ENCODE results near the gene TCTA. TPM values are rescaled to one million over a fixed set of nuclear protein-coding genes. Genes with fewer than 3 reads are reported as not detected.

TCTA gene
- total RNA-seq, 2 experiments from 2014 or later = 9.4 to 9.5 TPM

DNA sequence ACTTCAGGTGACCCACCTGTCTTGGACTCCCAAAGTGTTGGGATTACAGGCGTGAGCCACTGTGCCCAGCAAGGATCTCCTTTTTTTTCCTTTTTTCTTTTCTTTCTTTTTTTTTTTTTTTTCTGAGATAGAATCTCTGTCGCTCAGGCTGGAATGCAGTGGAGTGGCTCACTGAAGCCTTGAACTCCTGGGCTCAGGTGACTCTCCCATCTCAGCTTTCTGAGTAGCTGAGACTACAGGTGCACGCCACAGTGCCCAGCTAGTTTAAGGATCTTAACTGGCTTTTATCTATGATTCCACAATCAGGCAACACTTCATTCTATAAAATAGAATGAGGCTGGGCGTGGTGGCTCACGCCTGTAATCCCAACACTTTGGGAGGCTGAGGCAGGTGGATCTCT is 33.2 kb downstream of the TCTA start:
- Mint-ChIP-seq H3K9me3 (no peaks in the 10 kb centered on the region), H3K4me3 (no peak overlapping the region), H3K27ac (no peak overlapping the region), H3K27me3 (ENCODE audit: low read depth) (no peaks in the 10 kb centered on the region), H3K4me1 (ENCODE audit: low read depth) (peaks cover 15% of the 10 kb centered on the region), H3K36me3 (ENCODE audit: low read depth) (no peaks in the 10 kb centered on the region)
- CTCF ChIA-PET = interaction anchor here (0.7 to 3.0 kb wide), 5 partner anchors 29 to 1170 kb away, joined by 3 to 13 read pairs (median 4); partner anchors contain the start of gene USP4
- no peak for DNase-seq
- intact Hi-C loops (cut with micrococcal nuclease) = no loop called here

DNA sequence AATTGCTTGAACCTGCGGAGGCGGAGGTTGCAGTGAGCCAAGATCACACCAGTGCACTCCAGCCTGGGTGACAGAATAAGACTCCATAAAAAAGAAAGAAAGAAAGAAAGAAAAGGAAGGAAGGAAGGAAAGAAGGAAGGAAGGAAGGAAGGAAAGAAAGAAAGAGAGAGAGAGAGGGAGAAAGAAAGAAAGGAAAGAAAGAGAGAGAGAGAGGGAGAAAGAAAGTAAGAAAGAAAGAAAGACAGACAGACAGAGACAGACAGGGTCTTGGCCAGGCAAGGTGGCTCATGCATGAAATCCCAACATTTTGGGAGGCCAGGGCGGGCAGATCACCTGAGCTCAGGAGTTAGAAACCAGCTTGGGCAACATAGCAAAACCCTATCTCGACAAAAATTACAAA is 41.4 kb downstream of the TCTA start:
- CTCF ChIA-PET = interaction anchor here (0.6 to 1.2 kb wide), 3 partner anchors 10 to 217 kb away, joined by 3 to 10 read pairs (median 4); no protein-coding TSS in a partner anchor
- no peaks in the 10 kb centered on the region for H3K9me3 Mint-ChIP-seq
- intact Hi-C loops (cut with micrococcal nuclease) = loop anchor here (5.0 kb wide), 1 partner anchor 219 kb away; the partner anchor contains the start of gene APEH
- no peak for DNase-seq
- no peak overlapping the region for H3K4me3 Mint-ChIP-seq
- no peak overlapping the region for H3K27ac Mint-ChIP-seq
- H3K4me1 Mint-ChIP-seq (ENCODE audit: low read depth) = peaks cover 6% of the 10 kb centered on the region
- no peaks in the 10 kb centered on the region for H3K27me3 Mint-ChIP-seq (ENCODE audit: low read depth)
- H3K36me3 Mint-ChIP-seq (ENCODE audit: low read depth) = no peaks in the 10 kb centered on the region

DNA sequence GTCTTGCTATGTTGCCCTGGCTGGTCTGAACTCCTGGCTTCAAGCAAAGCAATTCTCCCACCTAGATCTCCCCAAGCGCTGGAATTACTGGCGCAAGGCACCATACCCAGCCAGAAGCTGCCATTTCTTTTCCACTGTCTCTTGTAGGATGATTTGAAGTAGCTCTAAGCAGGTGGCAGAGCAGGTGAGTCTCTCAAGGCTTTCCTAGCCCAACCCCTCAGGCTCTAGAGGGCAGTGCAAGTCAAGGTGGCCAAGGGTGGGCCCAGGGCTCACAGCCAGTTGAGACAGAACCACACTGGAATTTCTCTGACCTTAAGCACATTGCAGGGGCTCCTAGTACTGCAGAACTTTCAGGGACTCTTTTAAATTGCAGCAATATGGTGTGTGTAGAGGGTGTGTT is 42.2 kb downstream of the TCTA start:
- Mint-ChIP-seq H3K27me3 (ENCODE audit: low read depth) (no peaks in the 10 kb centered on the region), H3K36me3 (ENCODE audit: low read depth) (no peaks in the 10 kb centered on the region), H3K27ac (no peak overlapping the region), H3K9me3 (no peaks in the 10 kb centered on the region), H3K4me1 (ENCODE audit: low read depth) (no peaks in the 10 kb centered on the region), H3K4me3 (no peak overlapping the region)
- CTCF ChIA-PET = interaction anchor here (0.5 to 1.2 kb wide), 6 partner anchors 10 to 452 kb away, joined by 3 to 10 read pairs (median 4); no protein-coding TSS in a partner anchor
- peak; percentile 30 for DNase-seq
- intact Hi-C loops (cut with micrococcal nuclease) = loop anchor here (5.0 kb wide), 1 partner anchor 218 kb away; the partner anchor contains the start of gene APEH

DNA sequence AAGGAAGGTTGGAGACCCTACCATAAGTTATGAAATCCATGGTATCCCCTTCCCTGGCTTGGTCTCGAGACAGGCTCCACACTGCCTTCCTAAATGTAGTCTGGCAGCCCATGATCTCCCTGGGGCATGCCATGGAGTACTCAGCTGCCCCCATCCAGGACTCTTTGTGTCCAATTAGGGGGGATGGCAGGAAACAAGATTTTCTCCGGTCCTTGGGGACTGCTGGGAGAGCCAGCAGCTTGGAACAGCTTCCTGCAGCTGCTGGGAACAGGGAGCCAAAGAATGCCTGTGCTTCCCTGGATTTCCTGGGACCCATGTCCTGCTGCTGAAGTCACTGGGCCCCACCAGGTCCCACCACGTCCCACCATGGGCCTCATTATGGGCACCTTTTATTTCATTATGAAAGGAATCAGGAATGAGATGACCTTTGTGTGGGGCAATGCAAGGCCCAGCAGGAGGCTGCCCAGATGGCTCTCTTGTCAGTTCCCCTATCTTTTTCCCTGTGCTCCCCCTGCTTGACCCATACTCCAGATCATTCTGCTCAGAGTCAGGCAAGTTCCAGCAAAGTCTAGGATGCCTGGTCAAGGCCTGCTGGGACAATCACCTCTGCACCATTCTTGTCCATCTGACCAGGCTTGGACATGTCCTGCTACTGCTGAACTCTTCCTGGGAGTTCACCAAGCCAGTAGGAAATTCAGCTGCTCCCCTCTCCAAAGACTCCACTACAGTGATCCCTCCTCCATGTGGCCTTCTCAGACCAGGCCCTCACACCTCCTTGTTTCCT is 42.9 kb downstream of the TCTA start:
- DNase-seq = no peak
- Mint-ChIP-seq H3K4me1 (ENCODE audit: low read depth) (no peaks in the 10 kb centered on the region), H3K4me3 (no peak overlapping the region), H3K36me3 (ENCODE audit: low read depth) (no peaks in the 10 kb centered on the region), H3K27ac (no peak overlapping the region), H3K9me3 (no peaks in the 10 kb centered on the region), H3K27me3 (ENCODE audit: low read depth) (no peaks in the 10 kb centered on the region)
- CTCF ChIA-PET = interaction anchor here (0.5 to 1.2 kb wide), 4 partner anchors 39 to 452 kb away, joined by 3 to 10 read pairs (median 4); no protein-coding TSS in a partner anchor
- intact Hi-C loops (cut with micrococcal nuclease) = loop anchor here (5.0 kb wide), 1 partner anchor 217 kb away; the partner anchor contains the start of gene APEH

DNA sequence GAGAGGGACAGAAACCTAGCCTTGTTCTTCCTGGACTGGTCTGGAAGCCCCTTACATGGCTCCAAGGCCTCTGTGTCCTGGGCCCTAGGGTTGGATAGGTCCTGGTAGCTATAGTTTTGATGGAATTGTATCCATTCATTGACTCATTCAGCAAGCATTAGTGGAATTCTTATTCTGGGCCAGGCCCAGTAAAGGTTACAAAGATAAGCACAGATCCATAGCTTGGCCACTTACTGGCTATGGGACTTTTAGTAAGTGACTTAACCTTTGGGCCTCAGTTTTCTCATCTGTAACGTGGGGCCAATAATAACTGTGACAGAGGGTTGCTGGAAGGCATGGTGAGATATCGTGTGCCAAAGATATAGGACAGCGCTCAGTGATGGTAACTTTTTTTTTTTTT is 44.2 kb downstream of the TCTA start:
- Mint-ChIP-seq H3K36me3 (ENCODE audit: low read depth) (no peaks in the 10 kb centered on the region), H3K4me3 (no peak overlapping the region), H3K27me3 (ENCODE audit: low read depth) (no peaks in the 10 kb centered on the region), H3K9me3 (no peaks in the 10 kb centered on the region), H3K4me1 (ENCODE audit: low read depth) (no peaks in the 10 kb centered on the region), H3K27ac (no peak overlapping the region)
- DNase-seq = no peak
- CTCF ChIA-PET = interaction anchor here (0.6 kb wide), 1 partner anchor 640 kb away, joined by 4 read pairs; no protein-coding TSS in a partner anchor
- intact Hi-C loops (cut with micrococcal nuclease) = no loop called here

DNA sequence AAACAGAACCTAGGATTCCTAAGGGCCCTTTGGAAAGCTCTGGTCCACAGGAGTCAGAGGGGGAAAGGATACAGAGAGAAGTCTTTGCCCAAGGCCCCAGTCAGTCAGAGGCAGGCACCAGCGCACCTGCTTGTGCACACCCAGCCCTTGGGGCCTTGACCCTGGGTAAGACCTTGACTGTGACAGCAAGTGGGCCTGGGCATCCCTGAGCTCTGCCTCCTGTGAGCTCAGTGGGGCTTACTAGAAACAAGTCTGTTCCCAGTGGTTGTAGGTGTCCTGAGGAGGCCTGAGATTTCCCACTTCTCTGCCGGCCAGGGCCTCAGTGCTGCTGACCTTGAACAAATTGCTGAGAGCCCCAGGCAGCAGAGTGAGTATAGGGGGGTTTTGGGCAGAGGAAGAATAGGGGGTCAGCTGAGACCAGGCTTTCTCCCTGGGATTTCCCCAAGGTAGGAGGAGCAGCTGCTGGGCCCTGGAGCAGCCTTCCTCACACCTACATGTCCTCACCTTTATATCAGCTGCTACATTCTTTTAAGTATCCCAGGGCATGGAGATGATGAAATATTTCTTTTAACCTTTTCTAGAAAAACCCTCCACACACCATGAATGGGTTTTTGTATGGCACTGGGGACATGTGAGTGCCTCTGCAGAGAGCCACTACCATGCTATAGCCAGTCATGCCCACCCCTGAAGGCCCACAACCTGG is 48.1 kb downstream of the TCTA start:
- Mint-ChIP-seq H3K27me3 (ENCODE audit: low read depth) (no peaks in the 10 kb centered on the region), H3K4me3 (no peak overlapping the region), H3K36me3 (ENCODE audit: low read depth) (no peaks in the 10 kb centered on the region), H3K9me3 (no peaks in the 10 kb centered on the region), H3K4me1 (ENCODE audit: low read depth) (no peaks in the 10 kb centered on the region), H3K27ac (no peak overlapping the region)
- DNase-seq = no peak
- CTCF ChIA-PET = interaction anchor here (0.8 kb wide), 1 partner anchor 11 kb away, joined by 3 read pairs; no protein-coding TSS in a partner anchor
- intact Hi-C loops (cut with micrococcal nuclease) = no loop called here

DNA sequence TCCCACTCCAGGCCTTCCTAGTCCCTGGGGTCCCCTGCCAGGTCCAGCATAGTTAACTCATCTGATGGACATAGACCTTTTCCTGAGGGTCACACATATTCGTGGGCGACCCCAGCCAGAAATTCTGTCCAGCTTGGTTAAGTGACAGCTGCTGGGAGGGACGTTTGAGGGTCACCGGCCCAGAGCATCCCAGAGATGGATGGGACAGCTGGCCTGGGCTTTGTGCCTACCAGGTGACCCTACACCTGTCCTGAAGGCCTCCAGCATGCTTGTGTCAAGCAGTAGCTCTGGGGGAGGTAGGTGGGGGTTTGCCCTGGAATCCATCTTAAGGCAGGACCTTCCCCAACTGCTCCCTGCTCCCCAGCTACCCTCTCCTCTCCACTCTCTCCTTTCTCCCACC is 48.7 kb downstream of the TCTA start:
- no peak overlapping the region for H3K27ac Mint-ChIP-seq
- intact Hi-C loops (cut with micrococcal nuclease) = no loop called here
- CTCF ChIA-PET = no interaction called here
- H3K4me1 Mint-ChIP-seq (ENCODE audit: low read depth) = no peaks in the 10 kb centered on the region
- no peak for DNase-seq
- H3K4me3 Mint-ChIP-seq = no peak overlapping the region
- H3K9me3 Mint-ChIP-seq = no peaks in the 10 kb centered on the region
- H3K27me3 Mint-ChIP-seq (ENCODE audit: low read depth) = no peaks in the 10 kb centered on the region
- no peaks in the 10 kb centered on the region for H3K36me3 Mint-ChIP-seq (ENCODE audit: low read depth)

DNA sequence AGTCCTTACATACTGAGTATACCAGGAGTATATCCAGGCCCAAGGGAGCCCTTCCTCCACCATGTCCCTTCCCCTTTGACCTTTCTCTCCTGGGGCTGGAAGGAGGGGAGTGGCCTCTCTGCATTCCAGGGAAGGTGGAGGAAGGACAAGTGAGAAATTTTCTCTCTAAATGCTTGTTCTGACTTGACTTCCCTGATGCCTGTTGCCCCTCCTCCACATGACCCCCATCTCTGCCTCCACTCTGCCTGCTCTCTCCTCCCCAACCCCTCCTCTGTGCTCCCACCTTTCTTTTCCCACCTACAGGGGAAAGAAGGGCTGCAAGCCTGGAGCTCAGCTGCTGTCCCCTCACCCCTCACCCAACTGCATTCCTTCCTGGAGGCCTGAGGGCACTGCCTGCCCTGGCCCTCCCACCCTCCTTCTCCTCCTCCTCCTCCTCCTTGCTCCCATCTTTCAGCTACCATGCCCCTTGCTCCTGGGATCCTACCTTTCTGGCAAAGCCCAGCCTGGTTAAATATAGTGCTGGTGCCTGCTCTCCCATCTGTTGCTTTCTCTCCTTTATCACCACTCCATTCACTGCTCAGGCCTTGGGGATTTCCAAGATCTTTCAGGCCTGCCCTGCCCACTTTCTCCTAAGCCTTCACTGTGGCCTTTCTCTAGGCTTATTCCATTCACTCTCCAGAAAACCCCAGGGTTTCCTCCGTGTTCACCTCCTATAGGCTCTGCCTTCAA is 49.4 kb downstream of the TCTA start:
- intact Hi-C loops (cut with micrococcal nuclease) = no loop called here
- CTCF ChIA-PET = no interaction called here
- Mint-ChIP-seq H3K27ac (no peak overlapping the region), H3K9me3 (no peaks in the 10 kb centered on the region), H3K27me3 (ENCODE audit: low read depth) (no peaks in the 10 kb centered on the region), H3K4me3 (no peak overlapping the region), H3K36me3 (ENCODE audit: low read depth) (no peaks in the 10 kb centered on the region), H3K4me1 (ENCODE audit: low read depth) (no peaks in the 10 kb centered on the region)
- no peak for DNase-seq

DNA sequence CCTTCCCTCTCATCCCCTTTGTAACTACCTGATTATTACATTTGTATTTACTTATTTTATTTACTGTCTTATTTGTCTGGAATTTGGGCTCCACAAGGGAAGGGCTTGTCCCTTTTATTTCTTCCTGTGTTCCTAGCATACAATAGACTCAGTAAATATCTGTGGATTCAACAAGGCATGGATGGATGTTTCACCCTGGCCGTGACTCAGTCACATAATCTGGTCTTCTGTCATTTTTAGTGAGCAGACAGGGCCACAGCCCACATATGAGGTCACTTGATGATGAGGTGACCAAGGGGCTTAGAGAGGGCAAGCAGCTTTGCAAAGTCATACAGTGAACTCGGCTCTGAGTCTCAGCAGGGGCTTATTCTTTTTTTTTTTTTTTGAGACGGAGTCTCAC is 50.0 kb downstream of the TCTA start:
- Mint-ChIP-seq H3K4me3 (no peak overlapping the region), H3K27me3 (ENCODE audit: low read depth) (no peaks in the 10 kb centered on the region), H3K27ac (no peak overlapping the region), H3K36me3 (ENCODE audit: low read depth) (no peaks in the 10 kb centered on the region), H3K9me3 (no peaks in the 10 kb centered on the region), H3K4me1 (ENCODE audit: low read depth) (no peaks in the 10 kb centered on the region)
- no peak for DNase-seq
- intact Hi-C loops (cut with micrococcal nuclease) = no loop called here
- CTCF ChIA-PET = no interaction called here

DNA sequence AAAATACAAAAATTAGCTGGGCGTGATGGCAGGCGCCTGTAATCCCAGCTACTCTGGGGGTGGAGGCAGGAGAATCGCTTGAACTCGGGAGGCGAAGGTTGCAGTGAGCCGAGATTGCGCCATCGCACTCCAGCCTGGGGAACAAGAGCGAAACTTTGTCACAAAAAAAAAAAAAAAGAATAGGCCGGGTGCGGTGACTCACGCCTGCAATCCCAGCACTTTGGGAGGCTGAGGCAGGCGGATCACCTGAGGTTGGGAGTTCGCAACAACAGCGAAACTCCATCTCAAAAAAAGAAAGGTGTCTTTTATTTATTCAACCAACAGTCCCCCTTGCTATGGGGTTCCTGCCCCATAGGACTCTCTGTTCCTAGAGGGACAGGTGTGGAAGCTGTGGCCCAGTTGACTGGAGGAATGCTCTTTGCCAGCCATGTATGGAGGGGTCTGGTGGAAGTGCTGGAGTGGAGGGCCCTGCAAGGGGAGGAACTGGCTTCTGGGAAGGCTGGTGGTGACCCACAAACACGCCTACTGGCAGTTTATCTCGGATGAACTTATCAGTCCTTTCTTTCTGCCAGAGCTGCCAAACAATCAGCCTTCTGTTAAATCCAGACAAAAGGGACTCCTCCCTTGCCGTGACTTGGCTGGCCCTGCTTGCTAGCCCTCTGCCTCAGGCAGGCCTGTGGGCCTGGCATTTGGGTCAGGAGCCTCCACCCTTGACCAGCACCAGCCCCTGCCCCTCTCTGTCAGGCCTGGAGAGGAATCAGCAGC is 53.2 kb downstream of the TCTA start:
- no peaks in the 10 kb centered on the region for H3K4me1 Mint-ChIP-seq (ENCODE audit: low read depth)
- DNase-seq = no peak
- intact Hi-C loops (cut with micrococcal nuclease) = no loop called here
- no peaks in the 10 kb centered on the region for H3K27me3 Mint-ChIP-seq (ENCODE audit: low read depth)
- CTCF ChIA-PET = interaction anchor here (1.1 kb wide), 1 partner anchor 21 kb away, joined by 3 read pairs; no protein-coding TSS in a partner anchor
- no peaks in the 10 kb centered on the region for H3K9me3 Mint-ChIP-seq
- no peaks in the 10 kb centered on the region for H3K36me3 Mint-ChIP-seq (ENCODE audit: low read depth)
- no peak overlapping the region for H3K27ac Mint-ChIP-seq
- H3K4me3 Mint-ChIP-seq = no peak overlapping the region
